ENCODE results near the gene MOK. TPM values are rescaled to one million over a fixed set of nuclear protein-coding genes. Genes with fewer than 3 reads are reported as not detected.
"Not testable (repeated sequence)": the region's sequence is repeated elsewhere in the genome, so short reads cannot be mapped to it uniquely, and the experiment has no call there.

Gene MOK
- total and polyA plus RNA-seq, 5 experiments from 2014 or later: 1.1 to 4.0 (median 2.6) TPM

DNA sequence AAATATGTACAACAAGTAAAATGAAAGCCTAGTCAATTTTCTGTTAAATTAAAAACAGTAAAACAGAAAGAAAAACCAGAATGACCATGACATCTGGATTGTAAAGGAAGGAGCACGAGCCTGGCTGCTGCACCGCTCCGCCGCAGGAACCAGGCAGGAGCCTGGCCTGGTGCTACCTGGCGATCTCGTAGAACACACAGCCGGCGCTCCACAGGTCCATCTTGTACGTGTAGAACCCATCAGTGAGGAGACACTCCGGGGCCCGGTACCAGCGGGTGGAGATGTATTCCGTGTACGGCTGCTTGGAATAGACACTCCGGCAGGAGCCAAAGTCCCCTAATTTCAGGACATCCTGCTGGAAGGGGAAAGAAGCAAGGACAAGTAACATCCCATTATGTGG lies 54.3 kb downstream of the MOK start:
- POLR2A ChIA-PET: no interaction called here

DNA sequence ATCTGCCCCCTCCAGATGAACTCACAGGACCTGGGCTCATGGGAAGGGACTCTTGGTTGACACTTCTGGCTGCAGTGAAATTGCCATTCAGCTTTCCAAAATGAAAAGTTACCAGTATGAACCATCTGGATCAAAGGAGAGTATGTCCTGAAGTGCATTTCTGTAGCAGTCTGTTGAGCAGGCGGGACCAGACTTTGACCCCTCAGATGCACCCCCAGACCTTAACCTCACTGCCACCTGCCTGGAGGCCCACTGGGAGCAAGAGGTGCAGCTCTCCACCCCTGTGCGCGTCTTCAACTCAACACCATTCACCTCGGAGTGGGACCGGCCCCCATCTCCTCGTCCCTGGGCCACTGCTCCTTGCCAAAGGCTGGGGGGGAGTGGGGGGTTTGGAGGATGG lies 55.0 kb downstream of the MOK start:
- Mint-ChIP-seq H3K36me3 (no peaks in the 10 kb centered on the region), H3K9me3 (no peaks in the 10 kb centered on the region), H3K27ac (no peak overlapping the region), H3K4me1 (no peaks in the 10 kb centered on the region), H3K27me3 (no peaks in the 10 kb centered on the region), H3K4me3 (no peak overlapping the region)
- POLR2A ChIA-PET: no interaction called here
- ATAC-seq (no peak), DNase-seq (no peak)

More for the DNA sequence above, 54.3 kb downstream of the MOK start:
- Mint-ChIP-seq H3K4me3 (no peak overlapping the region), H3K36me3 (no peaks in the 10 kb centered on the region), H3K27me3 (no peaks in the 10 kb centered on the region), H3K9me3 (no peaks in the 10 kb centered on the region), H3K27ac (peak overlapping the region in 1 of 10 donors; percentile 37), H3K4me1 (no peaks in the 10 kb centered on the region)
- no peak for DNase-seq
- ATAC-seq: no peak

DNA sequence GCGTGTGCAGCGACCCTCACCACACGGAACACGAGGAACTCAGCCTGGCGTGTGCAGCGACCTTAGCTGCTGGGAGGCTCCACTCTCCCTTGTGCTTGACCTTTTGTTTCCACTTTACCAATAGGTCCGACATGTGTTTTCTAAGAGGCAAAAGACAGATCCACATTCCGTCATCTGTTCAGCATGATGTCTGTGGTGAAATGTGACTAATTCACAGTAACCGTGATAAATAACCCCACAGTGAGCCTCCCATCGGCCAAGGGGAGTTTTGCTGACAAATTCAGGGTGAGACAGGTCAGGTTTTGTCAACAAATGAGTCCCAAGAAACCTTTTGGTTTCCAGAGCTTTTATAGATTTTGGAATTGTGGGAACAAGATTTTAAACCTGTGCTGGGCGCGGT lies 55.9 kb downstream of the MOK start:
- Mint-ChIP-seq H3K27ac (no peak overlapping the region), H3K4me3 (no peak overlapping the region), H3K36me3 (no peaks in the 10 kb centered on the region), H3K27me3 (no peaks in the 10 kb centered on the region), H3K9me3 (no peaks in the 10 kb centered on the region), H3K4me1 (no peaks in the 10 kb centered on the region)
- POLR2A ChIA-PET: interaction anchor here (0.7 kb wide), 1 partner anchor 12 kb away, joined by 5 read pairs; no protein-coding TSS in a partner anchor
- ATAC-seq (no peak), DNase-seq (no peak)

DNA sequence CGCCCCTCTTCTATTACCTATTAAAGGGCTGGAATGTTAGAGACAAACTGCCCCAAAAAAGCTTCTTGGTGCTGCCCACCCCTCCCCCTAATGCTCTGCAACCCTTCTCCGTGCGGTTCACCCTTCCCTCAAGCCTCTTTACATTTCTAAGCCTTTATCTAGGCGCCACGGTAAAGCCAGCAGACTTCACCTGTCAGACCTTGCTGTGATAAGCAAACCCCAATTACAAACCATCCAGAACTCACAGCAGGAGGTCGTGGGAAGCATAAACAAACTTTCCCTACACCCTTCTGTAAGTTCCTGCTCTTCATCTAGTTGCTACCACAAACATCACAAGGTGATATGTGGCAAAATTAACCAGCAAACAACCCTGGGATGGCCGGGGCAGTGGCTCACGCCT lies 56.8 kb downstream of the MOK start:
- Mint-ChIP-seq H3K4me3 (no peak overlapping the region), H3K27ac (no peak overlapping the region), H3K9me3 (no peaks in the 10 kb centered on the region), H3K27me3 (no peaks in the 10 kb centered on the region), H3K36me3 (no peaks in the 10 kb centered on the region), H3K4me1 (no peaks in the 10 kb centered on the region)
- POLR2A ChIA-PET: no interaction called here
- no peak for DNase-seq
- no peak for ATAC-seq

DNA sequence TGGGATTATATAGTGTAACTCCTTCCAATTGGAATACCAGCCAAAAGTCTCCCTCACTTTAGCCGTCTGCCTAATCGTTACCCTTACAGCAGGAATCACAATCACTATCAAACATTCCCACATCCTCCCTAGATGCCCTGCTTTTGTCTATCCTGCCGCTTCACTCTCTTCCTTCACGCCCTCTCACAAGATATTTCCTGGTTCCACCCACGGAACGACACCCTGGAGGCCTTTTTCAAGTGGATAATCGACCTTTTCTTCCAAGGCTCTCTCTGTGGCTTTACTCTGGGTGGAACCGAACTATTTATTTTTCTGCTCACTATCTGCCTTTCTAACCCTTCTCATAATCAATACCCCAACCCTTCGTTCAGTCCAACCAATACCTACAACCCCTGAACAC lies 58.9 kb downstream of the MOK start:
- POLR2A ChIA-PET: interaction anchor here (0.5 kb wide), 1 partner anchor 319 kb away, joined by 3 read pairs; no protein-coding TSS in a partner anchor
- Mint-ChIP-seq H3K4me1 (no peaks in the 10 kb centered on the region), H3K27ac (no peak overlapping the region), H3K4me3 (no peak overlapping the region), H3K9me3 (no peaks in the 10 kb centered on the region), H3K36me3 (no peaks in the 10 kb centered on the region), H3K27me3 (no peaks in the 10 kb centered on the region)
- DNase-seq (no peak), ATAC-seq (no peak)

DNA sequence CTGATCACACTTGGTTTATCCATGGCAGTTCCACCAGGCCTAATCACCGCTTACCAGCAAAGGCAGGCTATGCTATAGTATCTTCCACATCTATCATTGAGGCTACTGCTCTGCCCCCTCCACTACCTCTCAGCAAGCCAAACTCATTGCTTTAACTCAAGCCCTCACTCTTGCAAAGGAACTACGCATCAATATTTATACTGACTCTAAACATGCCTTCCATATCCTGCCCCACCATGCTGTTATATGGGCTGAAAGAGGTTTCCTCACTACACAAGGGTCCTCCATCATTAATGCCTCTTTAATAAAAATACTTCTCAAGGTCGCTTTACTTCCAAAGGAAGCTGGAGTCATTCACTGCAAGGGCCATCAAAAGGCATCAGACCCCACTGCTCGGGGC lies 61.2 kb downstream of the MOK start:
- POLR2A ChIA-PET, H3K36me3 Mint-ChIP-seq, H3K9me3 Mint-ChIP-seq, DNase-seq, H3K4me3 Mint-ChIP-seq, H3K4me1 Mint-ChIP-seq, H3K27ac Mint-ChIP-seq, H3K27me3 Mint-ChIP-seq, ATAC-seq: not testable (repeated sequence)

DNA sequence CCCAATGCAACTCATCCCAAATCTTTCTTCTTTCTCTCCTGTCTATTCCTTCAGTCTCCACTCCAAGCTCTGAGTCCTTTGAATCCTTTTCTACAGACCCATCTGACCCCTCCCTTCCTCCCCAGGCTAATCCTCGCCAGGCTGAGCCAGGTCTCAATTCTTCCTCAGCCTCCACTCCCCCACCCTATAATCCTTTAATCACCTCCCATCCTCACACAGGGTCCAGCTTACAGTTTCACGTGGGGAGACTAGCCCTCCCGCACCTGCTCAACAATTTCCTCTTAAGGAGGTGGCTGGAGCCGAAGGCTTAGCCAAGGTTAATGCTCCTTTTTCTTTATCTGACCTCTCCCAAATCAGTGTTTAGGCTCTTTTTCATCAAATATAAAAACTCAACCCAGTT lies 63.8 kb downstream of the MOK start:
- ATAC-seq (no peak), DNase-seq (no peak)
- H3K4me3 Mint-ChIP-seq: no peak overlapping the region
- H3K4me1 Mint-ChIP-seq: no peaks in the 10 kb centered on the region
- H3K27me3 Mint-ChIP-seq: peaks cover 0 to 5% (median 0%) of the 10 kb centered on the region in 5 donors
- POLR2A ChIA-PET: no interaction called here
- H3K36me3 Mint-ChIP-seq: no peaks in the 10 kb centered on the region
- H3K27ac Mint-ChIP-seq: no peak overlapping the region
- H3K9me3 Mint-ChIP-seq: no peaks in the 10 kb centered on the region

DNA sequence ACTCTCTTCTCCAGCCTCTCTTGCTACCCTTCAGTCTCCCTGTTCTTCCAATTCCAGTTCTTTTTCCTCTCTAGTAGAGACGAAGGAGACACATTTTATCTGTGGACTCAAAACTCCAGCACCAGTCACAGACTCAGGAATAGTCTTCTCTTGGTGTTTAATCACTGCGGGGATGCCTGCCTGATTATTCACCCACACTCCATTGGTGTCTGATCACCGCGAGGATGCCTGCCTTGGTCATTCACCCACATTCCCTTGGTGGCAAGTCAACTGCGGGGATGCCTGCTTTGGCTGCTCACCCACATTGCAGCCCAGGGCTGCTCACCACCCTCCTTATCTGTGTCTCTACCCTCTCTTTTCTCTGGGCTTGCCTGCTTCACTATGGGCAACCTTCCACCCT lies 64.5 kb downstream of the MOK start:
- H3K36me3 Mint-ChIP-seq, H3K4me1 Mint-ChIP-seq, DNase-seq, H3K27me3 Mint-ChIP-seq, H3K9me3 Mint-ChIP-seq, H3K4me3 Mint-ChIP-seq, ATAC-seq, H3K27ac Mint-ChIP-seq, POLR2A ChIA-PET: not testable (repeated sequence)

DNA sequence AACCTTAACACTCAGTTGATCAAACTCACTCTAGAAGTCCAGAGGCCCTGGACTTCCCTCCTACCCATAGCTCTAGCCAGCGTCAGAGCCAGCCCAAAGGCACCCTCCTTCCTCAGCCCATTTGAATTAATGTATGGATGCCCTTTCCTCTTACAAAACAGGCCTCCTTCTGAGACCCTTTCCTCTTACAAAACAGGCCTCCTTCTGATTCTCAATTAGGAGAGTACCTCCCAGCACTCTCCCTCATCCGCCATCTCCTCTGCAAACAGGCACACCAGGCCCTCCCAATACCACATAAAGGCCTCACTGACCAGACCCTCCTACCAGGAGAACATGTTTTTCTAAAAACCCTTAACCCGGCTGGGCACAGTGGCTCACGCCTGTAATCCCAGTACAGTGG lies 65.7 kb downstream of the MOK start:
- Mint-ChIP-seq H3K27ac (no peak overlapping the region), H3K9me3 (no peaks in the 10 kb centered on the region), H3K36me3 (no peaks in the 10 kb centered on the region), H3K27me3 (peaks cover 0 to 5% (median 0%) of the 10 kb centered on the region in 5 donors), H3K4me3 (no peak overlapping the region), H3K4me1 (no peaks in the 10 kb centered on the region)
- POLR2A ChIA-PET: no interaction called here
- no peak for DNase-seq
- ATAC-seq: no peak

DNA sequence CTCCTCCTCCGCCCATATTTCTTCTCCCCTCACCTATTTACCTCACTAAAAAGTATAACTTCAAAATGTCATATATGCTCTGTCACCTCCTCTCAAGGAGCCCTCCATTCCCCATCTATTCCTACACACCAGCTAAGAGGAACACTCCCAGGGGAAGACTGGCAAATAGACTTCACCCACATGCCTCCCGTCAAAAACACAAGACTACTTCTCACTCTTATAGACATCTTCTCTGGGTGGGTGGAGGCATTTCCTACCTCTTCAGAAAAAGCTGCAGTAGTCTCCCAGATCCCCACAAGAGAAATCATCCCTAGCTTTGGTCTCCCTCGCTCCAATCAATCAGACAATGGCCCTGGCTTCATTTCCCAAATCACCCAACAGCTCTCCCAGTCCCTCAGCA lies 66.2 kb downstream of the MOK start:
- peaks cover 0 to 5% (median 0%) of the 10 kb centered on the region in 5 donors for H3K27me3 Mint-ChIP-seq
- H3K36me3 Mint-ChIP-seq: no peaks in the 10 kb centered on the region
- ATAC-seq (no peak), DNase-seq (no peak)
- POLR2A ChIA-PET: no interaction called here
- H3K27ac Mint-ChIP-seq: no peak overlapping the region
- no peaks in the 10 kb centered on the region for H3K9me3 Mint-ChIP-seq
- H3K4me1 Mint-ChIP-seq: no peaks in the 10 kb centered on the region
- H3K4me3 Mint-ChIP-seq: no peak overlapping the region

DNA sequence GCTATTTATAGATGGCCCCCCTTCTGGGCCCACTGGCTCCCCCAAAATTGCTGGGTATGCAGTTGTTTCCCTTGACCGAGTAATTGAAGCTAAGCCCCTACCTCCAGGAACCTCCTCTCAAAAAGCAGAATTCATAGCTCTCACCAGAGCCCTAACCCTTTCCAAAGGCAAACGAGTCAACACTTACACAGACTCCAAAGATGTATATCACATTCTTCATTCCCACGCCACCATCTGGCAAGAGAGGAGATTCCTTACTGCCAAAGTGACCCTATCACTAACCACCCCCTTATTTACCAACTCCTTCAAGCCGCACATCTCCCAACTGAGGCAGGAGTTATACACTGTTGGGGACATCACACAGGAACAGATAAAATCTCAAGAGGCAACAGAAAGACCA lies 66.8 kb downstream of the MOK start:
- Mint-ChIP-seq H3K36me3 (no peaks in the 10 kb centered on the region), H3K27me3 (peaks cover 0 to 5% (median 0%) of the 10 kb centered on the region in 5 donors), H3K9me3 (no peaks in the 10 kb centered on the region), H3K27ac (no peak overlapping the region), H3K4me3 (no peak overlapping the region), H3K4me1 (no peaks in the 10 kb centered on the region)
- no peak for ATAC-seq
- no peak for DNase-seq
- POLR2A ChIA-PET: interaction anchor here (1.5 kb wide), 1 partner anchor 76 kb away, joined by 4 read pairs; no protein-coding TSS in a partner anchor

DNA sequence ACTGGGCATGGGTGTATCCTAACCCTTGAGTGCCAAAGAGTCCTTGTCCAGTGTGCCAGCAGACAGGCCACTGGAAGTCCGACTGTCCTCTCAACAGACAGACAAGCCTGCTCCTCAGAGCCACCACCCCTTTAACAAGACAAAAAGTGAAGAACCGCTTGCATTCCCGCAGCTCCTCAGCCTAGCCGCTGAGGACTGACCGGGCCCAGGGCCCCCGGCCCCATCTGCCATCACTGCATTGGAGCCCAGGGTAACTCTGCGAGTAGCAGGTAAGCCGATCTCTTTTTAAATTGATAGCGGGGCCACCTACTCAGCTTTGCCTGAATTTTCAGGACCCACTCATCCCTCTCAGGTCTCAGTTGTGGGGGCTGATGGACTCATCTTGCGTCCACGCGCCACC lies 68.9 kb downstream of the MOK start:
- no peak for DNase-seq
- no peak overlapping the region for H3K27ac Mint-ChIP-seq
- no peaks in the 10 kb centered on the region for H3K36me3 Mint-ChIP-seq
- H3K9me3 Mint-ChIP-seq: no peaks in the 10 kb centered on the region
- no peak overlapping the region for H3K4me3 Mint-ChIP-seq
- no peak for ATAC-seq
- H3K27me3 Mint-ChIP-seq: peaks cover 0 to 5% (median 0%) of the 10 kb centered on the region in 5 donors
- no peaks in the 10 kb centered on the region for H3K4me1 Mint-ChIP-seq
- POLR2A ChIA-PET: interaction anchor here (0.6 kb wide), 1 partner anchor 45 kb away, joined by 4 read pairs; no protein-coding TSS in a partner anchor

DNA sequence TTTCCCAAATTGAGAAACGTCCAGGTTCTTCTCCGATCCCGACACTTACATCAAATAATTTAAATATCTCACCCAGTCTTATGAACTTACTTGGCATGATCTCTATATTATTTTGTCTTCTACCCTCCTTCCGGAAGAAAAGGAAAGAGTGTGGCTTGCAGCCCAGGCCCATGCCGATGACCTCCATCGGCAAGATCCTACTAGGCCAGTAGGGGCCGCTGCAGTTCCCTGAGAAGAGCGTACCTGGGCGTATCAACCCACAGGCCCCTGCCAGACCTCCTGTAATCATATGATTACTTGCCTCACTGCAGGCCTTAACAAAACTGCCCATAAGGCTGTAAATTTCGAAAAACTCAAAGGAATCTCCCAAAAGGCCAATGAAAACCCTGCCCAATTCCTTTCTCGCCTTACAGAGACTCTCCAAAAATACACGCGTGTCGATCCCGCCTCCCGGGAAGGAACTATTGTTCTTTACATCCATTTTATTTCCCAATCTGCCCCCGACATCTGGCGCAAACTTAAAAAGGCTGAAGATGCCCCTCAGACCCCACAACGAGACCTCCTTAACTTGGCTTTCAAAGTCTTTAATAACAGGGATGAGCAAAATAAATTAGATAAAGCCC lies 69.6 kb downstream of the MOK start:
- no peaks in the 10 kb centered on the region for H3K36me3 Mint-ChIP-seq
- no peak overlapping the region for H3K27ac Mint-ChIP-seq
- DNase-seq (peak; percentile 47 to 87 (median 68)), ATAC-seq (peak; percentile 99 to 100)
- no peaks in the 10 kb centered on the region for H3K9me3 Mint-ChIP-seq
- no peak overlapping the region for H3K4me3 Mint-ChIP-seq
- POLR2A ChIA-PET: no interaction called here
- no peaks in the 10 kb centered on the region for H3K4me1 Mint-ChIP-seq
- H3K27me3 Mint-ChIP-seq: peaks cover 0 to 3% (median 0%) of the 10 kb centered on the region in 5 donors
